H1 (cell line): ENCODE measurements around the gene RSPO3. TPM values are rescaled to one million over a fixed set of nuclear protein-coding genes. Genes with fewer than 3 reads are reported as not detected.

Experiments
- CTCF ChIA-PET: fragments of 300-600 bp; sonication (Branson Sonifier 250); formaldehyde crosslinking; loops from one replicate; lab custom pipeline; 2021; ENCODE audit not compliant: partially characterized antibody; lab: Charles Lee
- POLR2A ChIA-PET: fragments of 300-600 bp; sonication (Branson Sonifier 250); formaldehyde crosslinking; loops from one replicate; lab custom pipeline; 2021; ENCODE audit warnings: inconsistent platforms; ENCODE audit not compliant: partially characterized antibody; lab: Charles Lee
- DNase-seq, 2 experiments: peaks; one replicate each; pipeline versions ENCODE4 v3.0.0 to v3.0.0-alpha.2; 2010 to 2022; ENCODE audit warnings: low spot score in 2 of 2, low read depth in 1 of 2, mixed read lengths in 1 of 2
- FAIRE-seq: peaks from 2 replicates; lab custom pipeline; 2011; peaks lifted over from hg19 to GRCh38; lab: Jason Lieb, UNC
- H2AFZ ChIP-seq: 2 replicates; pipeline ENCODE4 v1.8.1; 2012; ENCODE audit warnings: low read length, inconsistent platforms
- H2AK5ac ChIP-seq: 2 replicates; pipeline ENCODE4 v1.6.1; 2013; ENCODE audit warnings: low read depth, low read length
- H2BK120ac ChIP-seq: replicated peaks from 2 replicates; pipeline ENCODE3; 2013; ENCODE audit warnings: low read depth, low read length, inconsistent platforms
- H2BK12ac ChIP-seq: 2 replicates; pipeline ENCODE4 v1.6.1; 2013; ENCODE audit warnings: low read depth, low read length
- H2BK15ac ChIP-seq: 2 replicates; pipeline ENCODE4 v1.6.1; 2013; ENCODE audit warnings: low read length
- H2BK20ac ChIP-seq: 2 replicates; pipeline ENCODE4 v1.6.1; 2013; ENCODE audit warnings: low read length
- H2BK5ac ChIP-seq: 2 replicates; pipeline ENCODE4 v1.6.1; 2013; ENCODE audit warnings: low read depth, low read length
- H3K14ac ChIP-seq: 2 replicates; pipeline ENCODE4 v1.6.1; 2013; ENCODE audit warnings: inconsistent platforms; ENCODE audit not compliant: insufficient read length
- H3K18ac ChIP-seq: 2 replicates; pipeline ENCODE4 v1.6.1; 2013; ENCODE audit warnings: low read length; ENCODE audit errors: extremely low read depth
- H3K23ac ChIP-seq: 2 replicates; pipeline ENCODE4 v1.6.1; 2013; ENCODE audit warnings: inconsistent platforms; ENCODE audit not compliant: insufficient read length
- H3K23me2 ChIP-seq: 2 replicates; pipeline ENCODE4 v1.6.1; 2013; ENCODE audit warnings: low read depth, low read length
- H3K27ac ChIP-seq: 2 replicates; pipeline ENCODE4 v1.6.1; 2011; ENCODE audit warnings: low read depth, low read length, inconsistent platforms
- H3K27me3 ChIP-seq, 4 experiments: replicated peaks in 1 of 4; 1 replicate in 1 of 4; 2 replicates in 3 of 4; pipeline versions ENCODE4 v1.6.1 to v1.8.1; 2011 to 2013; ENCODE audit warnings: low read length in 3 of 4, mild to moderate bottlenecking in 3 of 4, inconsistent platforms in 2 of 4, mixed read lengths in 2 of 4, moderate library complexity in 1 of 4; ENCODE audit not compliant: control insufficient read depth in 3 of 4, insufficient read depth in 3 of 4; ENCODE audit errors: extremely low read depth in 1 of 4
- H3K36me3 ChIP-seq, 4 experiments: 2 replicates each; pipeline versions ENCODE4 v1.6.1 to v1.8.1; 2011 to 2013; ENCODE audit warnings: mild to moderate bottlenecking in 4 of 4, low read length in 3 of 4, moderate library complexity in 2 of 4, control low read depth in 1 of 4, inconsistent platforms in 1 of 4; ENCODE audit not compliant: insufficient read depth in 4 of 4, control insufficient read depth in 2 of 4
- H3K4ac ChIP-seq: replicated peaks from 2 replicates; pipeline ENCODE3; 2013; ENCODE audit warnings: low read length, low read depth, mixed read lengths, inconsistent platforms; ENCODE audit not compliant: insufficient read length
- H3K4me1 ChIP-seq, 4 experiments: replicated peaks in 1 of 4; 1 replicate in 1 of 4; 2 replicates in 3 of 4; pipeline versions ENCODE4 v1.6.1 to v1.8.1; 2011 to 2013; ENCODE audit warnings: low read length in 3 of 4, inconsistent platforms in 2 of 4, mixed read lengths in 1 of 4; ENCODE audit not compliant: insufficient read depth in 4 of 4, control insufficient read depth in 3 of 4
- H3K4me2 ChIP-seq, 2 experiments: 2 replicates each; pipeline versions ENCODE4 v1.6.1 to v1.8.1; 2011 to 2013; ENCODE audit warnings: low read depth in 2 of 2, low read length in 2 of 2, control low read depth in 1 of 2, inconsistent platforms in 1 of 2, mild to moderate bottlenecking in 1 of 2; ENCODE audit not compliant: insufficient read depth in 1 of 2
- H3K4me3 ChIP-seq, 4 experiments: fragments of 200-600, 300-600 bp in 1 of 4; sonication (generic), shearing (Covaris generic), sonication (Bioruptor Twin) in 1 of 4; 2 replicates each; pipeline versions ENCODE4 v1.5.1 to v1.8.1; 2011 to 2016; ENCODE audit warnings: low read length in 4 of 4, low read depth in 3 of 4, control low read depth in 2 of 4, inconsistent platforms in 2 of 4, mild to moderate bottlenecking in 2 of 4, mixed read lengths in 1 of 4, moderate library complexity in 1 of 4; ENCODE audit not compliant: insufficient read depth in 2 of 4; ENCODE audit errors: extremely low read depth in 1 of 4
- H3K56ac ChIP-seq: replicated peaks from 2 replicates; pipeline ENCODE3; 2013; ENCODE audit warnings: low read depth, mild to moderate bottlenecking, mixed read lengths, low read length, inconsistent platforms; ENCODE audit not compliant: insufficient read length
- H3K79me1 ChIP-seq: 2 replicates; pipeline ENCODE4 v1.6.1; 2013; ENCODE audit warnings: low read depth, low read length, control low read depth
- H3K79me2 ChIP-seq, 2 experiments: 2 replicates each; pipeline versions ENCODE4 v1.6.1 to v1.8.1; 2012 to 2013; ENCODE audit warnings: low read length in 2 of 2, mild to moderate bottlenecking in 2 of 2, inconsistent platforms in 1 of 2; ENCODE audit not compliant: insufficient read depth in 2 of 2, control insufficient read depth in 1 of 2
- H3K9ac ChIP-seq, 4 experiments: replicated peaks in 1 of 4; 1 replicate in 1 of 4; 2 replicates in 3 of 4; pipeline versions ENCODE4 v1.6.1 to v1.8.1; 2011 to 2013; ENCODE audit warnings: low read depth in 3 of 4, low read length in 3 of 4, control low read depth in 2 of 4, mild to moderate bottlenecking in 2 of 4, moderate library complexity in 2 of 4, inconsistent platforms in 1 of 4; ENCODE audit errors: extremely low read depth in 1 of 4
- H3K9me3 ChIP-seq, 2 experiments: 2 replicates each; pipeline versions ENCODE4 v1.6.1 to v1.8.1; 2012 to 2013; ENCODE audit warnings: mild to moderate bottlenecking in 2 of 2, moderate library complexity in 2 of 2, control low read depth in 1 of 2, inconsistent platforms in 1 of 2, low read depth in 1 of 2, low read length in 1 of 2, mixed read lengths in 1 of 2; ENCODE audit not compliant: insufficient read depth in 2 of 2
- H4K20me1 ChIP-seq, 2 experiments: replicated peaks in 1 of 2; 2 replicates each; pipeline versions ENCODE3 to v1.8.1; 2011 to 2013; ENCODE audit warnings: inconsistent platforms in 2 of 2, low read length in 2 of 2, mild to moderate bottlenecking in 1 of 2; ENCODE audit not compliant: insufficient read depth in 2 of 2, control insufficient read depth in 1 of 2
- H4K5ac ChIP-seq: 2 replicates; pipeline ENCODE4 v1.6.1; 2013; ENCODE audit warnings: low read length, low read depth, mixed read lengths, inconsistent platforms; ENCODE audit not compliant: insufficient read length
- H4K8ac ChIP-seq: 2 replicates; pipeline ENCODE4 v1.8.0; 2013; ENCODE audit warnings: mild to moderate bottlenecking, moderate library complexity, low read length, inconsistent platforms; ENCODE audit not compliant: insufficient read depth; ENCODE audit errors: extremely low read depth
- H4K91ac ChIP-seq: replicated peaks from 2 replicates; pipeline ENCODE3; 2013; ENCODE audit warnings: low read length, mixed read lengths, inconsistent platforms; ENCODE audit not compliant: insufficient read length
- CTBP2 ChIP-seq: IDR thresholded peaks from 2 replicates; pipeline ENCODE4 v1.7.0; 2011; ENCODE audit warnings: borderline replicate concordance, mild to moderate bottlenecking, moderate library complexity, mixed read lengths, low read length; ENCODE audit not compliant: insufficient read depth, insufficient read length
- EGR1 ChIP-seq: IDR thresholded peaks from 2 replicates; pipeline ENCODE4 v1.6.1; 2011; ENCODE audit warnings: low read depth, low read length, borderline replicate concordance
- EZH2 ChIP-seq: fragments of 200-600 bp; sonication (generic); IDR thresholded peaks from 2 replicates; pipeline ENCODE4 v1.7.1; 2012; ENCODE audit warnings: low read depth, mild to moderate bottlenecking, moderate library complexity, low read length, inconsistent platforms; ENCODE audit not compliant: severe bottlenecking
- FOSL1 ChIP-seq: IDR thresholded peaks from 2 replicates; pipeline ENCODE4 v1.6.1; 2011; ENCODE audit warnings: mild to moderate bottlenecking, low read depth, low read length, moderate library complexity; ENCODE audit not compliant: insufficient read depth
- JUN ChIP-seq: IDR thresholded peaks from 2 replicates; pipeline ENCODE4 v1.6.1; 2011; ENCODE audit warnings: low read depth, mild to moderate bottlenecking, improper control_type of control experiment, low read length
- KDM4A ChIP-seq: IDR thresholded peaks from one replicate; pipeline ENCODE4 v1.7.1; 2012; ENCODE audit warnings: low read depth, mild to moderate bottlenecking, moderate library complexity, low read length, inconsistent platforms; ENCODE audit not compliant: severe bottlenecking
- KDM5A ChIP-seq: fragments of 200-600 bp; IDR thresholded peaks from 2 replicates; pipeline ENCODE4 v1.7.1; 2012; ENCODE audit warnings: mild to moderate bottlenecking, low read length, inconsistent platforms, mixed read lengths
- NRF1 ChIP-seq: IDR thresholded peaks from 2 replicates; pipeline ENCODE4 v1.6.1; 2011; ENCODE audit warnings: mild to moderate bottlenecking, low read depth, low read length, improper control_type of control experiment
- POLR2A ChIP-seq, 2 experiments: IDR thresholded peaks; 1 replicate in 1 of 2; 2 replicates in 1 of 2; pipeline ENCODE4 v1.6.1; 2011; ENCODE audit warnings: low read depth in 2 of 2, low read length in 2 of 2, mild to moderate bottlenecking in 2 of 2; ENCODE audit errors: control extremely low read depth in 1 of 2
- POU5F1 ChIP-seq: IDR thresholded peaks from 2 replicates; pipeline ENCODE4 v1.6.1; 2011; ENCODE audit warnings: low read depth, mild to moderate bottlenecking, low read length, moderate library complexity
- RBBP5 ChIP-seq: IDR thresholded peaks from 2 replicates; pipeline ENCODE4 v1.7.1; 2012; ENCODE audit warnings: low read depth, mild to moderate bottlenecking, inconsistent platforms, low read length, moderate library complexity, borderline replicate concordance
- RNF2 ChIP-seq: fragments of 200-900, 300-1000 bp; sonication (generic); IDR thresholded peaks from 2 replicates; pipeline ENCODE4 v1.7.1; 2016; ENCODE audit warnings: borderline replicate concordance, low read depth, mild to moderate bottlenecking, antibody characterized with exemption, low read length; ENCODE audit not compliant: poor library complexity, severe bottlenecking; ENCODE audit errors: missing control alignments
- SP1 ChIP-seq: IDR thresholded peaks from 2 replicates; pipeline ENCODE4 v1.6.1; 2011; ENCODE audit warnings: low read depth, low read length
- SP4 ChIP-seq: IDR thresholded peaks from 2 replicates; pipeline ENCODE4 v1.6.1; 2012; ENCODE audit warnings: low read length, inconsistent platforms
- SRF ChIP-seq: IDR thresholded peaks from 2 replicates; pipeline ENCODE4 v1.6.1; 2011; ENCODE audit warnings: mild to moderate bottlenecking, low read depth, low read length, moderate library complexity
- TEAD4 ChIP-seq: IDR thresholded peaks from 2 replicates; pipeline ENCODE4 v1.6.1; 2012; ENCODE audit warnings: low read depth, low read length, inconsistent platforms, mixed read lengths
- WGBS, 2 experiments: shearing (Covaris generic) in 1 of 2; methylation state at CpG; one replicate each; pipeline versions ENCODE4 v1.1.6 to v1.1.7; 2013 to 2015; ENCODE audit warnings: low lambda C conversion rate in 2 of 2, mixed read lengths in 2 of 2, inconsistent platforms in 1 of 2, low coverage in 1 of 2, missing lambda C conversion rate in 1 of 2; ENCODE audit not compliant: insufficient replicate concordance in 2 of 2, insufficient coverage in 1 of 2, insufficient read length in 1 of 2; ENCODE audit errors: extremely low coverage in 1 of 2, missing lambda C conversion rate in 1 of 2; 5-methylcytosine and 5-hydroxymethylcytosine counted together
- polyA plus RNA-seq, 7 experiments: library from polyadenylated mRNA; depleted of rRNA in 3 of 7; stranded (reverse) in 5 of 7; unstranded in 2 of 7; fragments of >200 nt in 5 of 7; fragments of 200-250 nt in 2 of 7; gene quantifications; 1 replicate in 5 of 7; 2 replicates in 1 of 7; 4 replicates in 1 of 7; pipeline versions ENCODE4 v1.2.1 to v1.2.3, GENCODE V29; 2011 to 2013; ENCODE audit warnings: missing spikeins in 2 of 7, mixed read lengths in 2 of 7
- total RNA-seq: library from RNA; stranded (reverse); fragmentation: NEBNext Ultra II Directional; extraction: Animal tissue kit (Norgen Biotek cat#: 25700); gene quantifications from 2 replicates; pipeline ENCODE4 v1.2.1, GENCODE V29; 2021

The RSPO3 gene
- total and polyA plus RNA-seq, 2 of the 8 experiments (the other 6 are each of a cell fraction or from before 2014, with no cell fraction given) = not detected

DNA sequence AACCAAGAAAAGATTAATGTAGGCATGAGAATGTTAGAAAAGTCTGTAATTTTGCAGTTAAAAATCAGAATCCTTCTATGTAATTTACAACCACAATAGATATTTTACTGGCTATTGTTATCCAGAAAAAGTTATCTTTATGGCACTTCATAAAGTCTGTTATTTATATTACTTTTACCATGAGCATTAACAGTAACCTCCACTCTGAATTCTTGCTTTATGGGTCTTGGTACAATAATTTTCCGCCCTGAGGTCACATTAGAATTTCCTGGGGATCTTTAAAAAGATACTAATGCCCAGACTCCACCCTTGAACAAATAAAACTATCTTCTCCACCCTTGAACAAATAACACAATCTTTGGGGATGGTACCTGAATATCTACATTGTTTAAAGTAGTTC lies 9.6 kb downstream of the RSPO3 start:
- Histone ChIP-seq H3K4ac (no peak overlapping the region), H2AK5ac (no peak overlapping the region), H4K5ac (no peak overlapping the region), H4K20me1 (no peaks in the 10 kb centered on the region), H2BK12ac (no peak overlapping the region), H3K4me2 (no peak overlapping the region), H3K36me3 (no peaks in the 10 kb centered on the region), H3K9me3 (no peaks in the 10 kb centered on the region), H3K27ac (no peak overlapping the region), H3K56ac (no peak overlapping the region), H3K14ac (no peak overlapping the region), H3K79me1 (no peaks in the 10 kb centered on the region), H2AFZ (no peak overlapping the region), H4K91ac (no peak overlapping the region), H3K4me1 (no peaks in the 10 kb centered on the region), H3K18ac (no peak overlapping the region), H3K4me3 (no peak overlapping the region), H3K23me2 (no peaks in the 10 kb centered on the region), H3K9ac (no peak overlapping the region), H2BK15ac (no peak overlapping the region), H2BK5ac (no peak overlapping the region), H3K27me3 (no peaks in the 10 kb centered on the region), H4K8ac (no peak overlapping the region), H3K23ac (no peak overlapping the region), H2BK120ac (no peak overlapping the region), H2BK20ac (no peak overlapping the region), H3K79me2 (no peaks in the 10 kb centered on the region)
- CTCF ChIA-PET = no interaction called here
- POLR2A ChIA-PET = no interaction called here
- DNase-seq (no peak), FAIRE-seq (no peak)
- WGBS, 2 experiments = 88% methylated on average over 1 of the region's 1 CpG; no CpG with 5 or more reads in 1 of the 2 experiments
- no peak for TF ChIP-seq NRF1
- no peak for TF ChIP-seq RNF2
- no peak for TF ChIP-seq POU5F1
- no peak for TF ChIP-seq FOSL1
- TF ChIP-seq SRF = no peak
- no peak for TF ChIP-seq EGR1
- TF ChIP-seq KDM4A = no peak
- no peak for TF ChIP-seq CTBP2
- no peak for TF ChIP-seq RBBP5
- TF ChIP-seq KDM5A = no peak
- no peak for TF ChIP-seq SP1
- no peak for TF ChIP-seq POLR2A (IDR thresholded peaks at IDR 0.05; ENCODE audit: control extremely low read depth in 1 of 2, low read depth in 2 of 2, low read length in 2 of 2)
- no peak for TF ChIP-seq JUN
- TF ChIP-seq EZH2 = no peak
- no peak for TF ChIP-seq TEAD4
- no peak for TF ChIP-seq SP4
